GM12878 (cell line): Measurements from ENCODE around the gene SNX21. TPM values are rescaled to one million over a fixed set of nuclear protein-coding genes. Genes with fewer than 3 reads are reported as not detected.

Experiments used
- ASH2L ChIP-seq: fragments of 300-600, 200-600 bp; sonication (generic); IDR thresholded peaks from 2 replicates; pipeline ENCODE4 v1.6.1; 2017; ENCODE audit warnings: low read depth, mild to moderate bottlenecking, borderline replicate concordance
- BACH1 ChIP-seq: fragments of 450-650 bp; IDR thresholded peaks from 2 replicates; pipeline ENCODE4 v1.6.1; 2017; ENCODE audit warnings: mild to moderate bottlenecking, borderline replicate concordance
- BCL11A ChIP-seq: IDR thresholded peaks from 2 replicates; pipeline ENCODE4 v1.6.1; 2011; ENCODE audit warnings: low read depth, low read length
- BHLHE40 ChIP-seq, 2 experiments: fragments of 450-650 bp in 1 of 2; IDR thresholded peaks; 2 replicates each; pipeline ENCODE4 v1.6.1; 2011 to 2017; ENCODE audit warnings: low read depth in 2 of 2, borderline replicate concordance in 1 of 2, improper control_type of control experiment in 1 of 2, low read length in 1 of 2, mild to moderate bottlenecking in 1 of 2
- BMI1 ChIP-seq: fragments of 450-650 bp; IDR thresholded peaks from 2 replicates; pipeline ENCODE4 v1.6.1; 2016; ENCODE audit warnings: mild to moderate bottlenecking, moderate library complexity, borderline replicate concordance
- DPF2 ChIP-seq: fragments of 450-650 bp; IDR thresholded peaks from 2 replicates; pipeline ENCODE4 v1.6.1; 2017; ENCODE audit warnings: mild to moderate bottlenecking
- E2F8 ChIP-seq: fragments of 450-650 bp; IDR thresholded peaks from 2 replicates; pipeline ENCODE4 v1.6.1; 2018; ENCODE audit warnings: mild to moderate bottlenecking, low read depth, moderate library complexity; ENCODE audit not compliant: partially characterized antibody
- IRF3 ChIP-seq: fragments of 450-650 bp; IDR thresholded peaks from 2 replicates; pipeline ENCODE4 v1.6.1; 2014; ENCODE audit warnings: mild to moderate bottlenecking
- IRF4 ChIP-seq: IDR thresholded peaks from 2 replicates; pipeline ENCODE4 v1.6.1; 2011; ENCODE audit warnings: low read depth, low read length
- KAT2A ChIP-seq: conservative IDR thresholded peaks from 2 replicates; pipeline ENCODE4 v1.6.1; 2011; ENCODE audit warnings: low read depth, low read length; ENCODE audit not compliant: control insufficient read depth
- MEF2A ChIP-seq: IDR thresholded peaks from 2 replicates; pipeline ENCODE4 v1.6.1; 2011; ENCODE audit warnings: low read depth, mild to moderate bottlenecking, low read length, moderate library complexity; ENCODE audit not compliant: insufficient read depth
- NKRF ChIP-seq: fragments of 450-650 bp; conservative IDR thresholded peaks from 2 replicates; pipeline ENCODE4 v1.6.1; 2017; ENCODE audit warnings: mild to moderate bottlenecking, moderate library complexity
- PAX8 ChIP-seq: fragments of 450-650 bp; IDR thresholded peaks from 2 replicates; pipeline ENCODE4 v1.6.1; 2017; ENCODE audit warnings: mild to moderate bottlenecking, moderate library complexity
- PML ChIP-seq: IDR thresholded peaks from 2 replicates; pipeline ENCODE4 v1.6.1; 2012; ENCODE audit warnings: low read length, inconsistent platforms
- RCOR1 ChIP-seq: conservative IDR thresholded peaks from 2 replicates; pipeline ENCODE4 v1.6.1; 2012; ENCODE audit warnings: low read depth, low read length, improper control_type of control experiment
- SP1 ChIP-seq: IDR thresholded peaks from one replicate; pipeline ENCODE4 v1.6.1; 2011; ENCODE audit warnings: low read depth, low read length
- TAF1 ChIP-seq: IDR thresholded peaks from 2 replicates; pipeline ENCODE4 v1.6.1; 2011; ENCODE audit warnings: mild to moderate bottlenecking, low read depth, low read length, borderline replicate concordance
- polyA plus RNA-seq, 11 experiments: library from polyadenylated mRNA; depleted of rRNA in 4 of 11; unstranded in 6 of 11; stranded (reverse) in 5 of 11; fragments of >200 nt; fragmentation: Nextera tagmentation in 4 of 11; fragmentation: Illumina TruSeq in 1 of 11; extraction: Ambion mirVana in 4 of 11; extraction: Trizol in 1 of 11; gene quantifications; 1 replicate in 1 of 11; 2 replicates in 10 of 11; pipeline versions ENCODE4 v1.2.1 to v1.2.3, GENCODE V29; 2011 to 2016; ENCODE audit warnings: inconsistent platforms in 2 of 11, missing spikeins in 2 of 11, low read depth in 1 of 11
- total RNA-seq, 4 experiments: library from RNA; depleted of rRNA in 3 of 4; stranded (reverse); fragments of >200 nt in 3 of 4; fragmentation: Illumina TruSeq in 1 of 4; extraction: Trizol in 1 of 4; gene quantifications; 2 replicates each; pipeline versions ENCODE4 v1.2.1 to v1.2.3, GENCODE V29; 2013 to 2021
- TF ChIP-seq, protein P1 (sequence below): fragments of 450-650 bp; IDR thresholded peaks from 2 replicates; pipeline ENCODE4 v1.6.1; 2017; ENCODE audit warnings: borderline replicate concordance
- TF ChIP-seq, protein P2 (sequence below): fragments of 450-650 bp; IDR thresholded peaks from 2 replicates; pipeline ENCODE4 v1.6.1; 2017; ENCODE audit warnings: mild to moderate bottlenecking, low read depth, inconsistent platforms; ENCODE audit not compliant: poor library complexity, severe bottlenecking

The SNX21 gene
- total and polyA plus RNA-seq, 10 of the 15 experiments (the other 5 are each of a cell fraction or from before 2014, with no cell fraction given): 0.10 to 1.4 (median 0.57) TPM

GRCh38 chr20:45880988-45881788 is 47.6 kb downstream of the SNX21 start, which contains the start of gene ZSWIM1 (continued):
- TF ChIP-seq NKRF (peak; percentile 60; the same call in 1 of the 2 replicates), BACH1 (peak; percentile 62; the same call in 1 of the 2 replicates), BCL11A (no peak), KAT2A (no peak), PAX8 (peak; percentile 37; the same call in 1 of the 2 replicates), IRF4 (no peak), SP1 (peak; percentile 99), MEF2A (no peak), PML (peak; percentile 88), BHLHE40 (IDR thresholded peaks at IDR 0.05; ENCODE audit: borderline replicate concordance in 1 of 2, low read depth in 2 of 2, low read length in 1 of 2) (no peak), TAF1 (peak; percentile 98), DPF2 (peak; percentile 97), IRF3 (peak; percentile 95), BMI1 (peak; percentile 98), E2F8 (no peak), RCOR1 (0 out of 2 replicates have a peak, but pooled peaks have one; percentile 23), ASH2L (no peak)
- TF ChIP-seq, protein P1, sequence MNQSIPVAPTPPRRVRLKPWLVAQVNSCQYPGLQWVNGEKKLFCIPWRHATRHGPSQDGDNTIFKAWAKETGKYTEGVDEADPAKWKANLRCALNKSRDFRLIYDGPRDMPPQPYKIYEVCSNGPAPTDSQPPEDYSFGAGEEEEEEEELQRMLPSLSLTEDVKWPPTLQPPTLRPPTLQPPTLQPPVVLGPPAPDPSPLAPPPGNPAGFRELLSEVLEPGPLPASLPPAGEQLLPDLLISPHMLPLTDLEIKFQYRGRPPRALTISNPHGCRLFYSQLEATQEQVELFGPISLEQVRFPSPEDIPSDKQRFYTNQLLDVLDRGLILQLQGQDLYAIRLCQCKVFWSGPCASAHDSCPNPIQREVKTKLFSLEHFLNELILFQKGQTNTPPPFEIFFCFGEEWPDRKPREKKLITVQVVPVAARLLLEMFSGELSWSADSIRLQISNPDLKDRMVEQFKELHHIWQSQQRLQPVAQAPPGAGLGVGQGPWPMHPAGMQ: no peak
- TF ChIP-seq, protein P2, sequence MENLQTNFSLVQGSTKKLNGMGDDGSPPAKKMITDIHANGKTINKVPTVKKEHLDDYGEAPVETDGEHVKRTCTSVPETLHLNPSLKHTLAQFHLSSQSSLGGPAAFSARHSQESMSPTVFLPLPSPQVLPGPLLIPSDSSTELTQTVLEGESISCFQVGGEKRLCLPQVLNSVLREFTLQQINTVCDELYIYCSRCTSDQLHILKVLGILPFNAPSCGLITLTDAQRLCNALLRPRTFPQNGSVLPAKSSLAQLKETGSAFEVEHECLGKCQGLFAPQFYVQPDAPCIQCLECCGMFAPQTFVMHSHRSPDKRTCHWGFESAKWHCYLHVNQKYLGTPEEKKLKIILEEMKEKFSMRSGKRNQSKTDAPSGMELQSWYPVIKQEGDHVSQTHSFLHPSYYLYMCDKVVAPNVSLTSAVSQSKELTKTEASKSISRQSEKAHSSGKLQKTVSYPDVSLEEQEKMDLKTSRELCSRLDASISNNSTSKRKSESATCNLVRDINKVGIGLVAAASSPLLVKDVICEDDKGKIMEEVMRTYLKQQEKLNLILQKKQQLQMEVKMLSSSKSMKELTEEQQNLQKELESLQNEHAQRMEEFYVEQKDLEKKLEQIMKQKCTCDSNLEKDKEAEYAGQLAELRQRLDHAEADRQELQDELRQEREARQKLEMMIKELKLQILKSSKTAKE: peak; percentile 94
